HCT116 (cell line): ENCODE data around the gene SNCAIP. TPM values are rescaled to one million over a fixed set of nuclear protein-coding genes. Genes with fewer than 3 reads are reported as not detected.

Experiments
- ATAC-seq: fragments of 200-7000 bp; cut with Tn5 transposase; 2 replicates; pipeline ENCODE4 v1.9.1; 2020; ENCODE audit warnings: mild to moderate bottlenecking, moderate library complexity
- BruUV-seq: library from RNA; stranded (reverse); fragments of 400-500 nt; replicated peaks from 2 replicates; lab custom pipeline; 2021; lab: Mats Ljungman, UMichigan
- CTCF ChIA-PET: fragments of 300-600 bp; sonication (Branson Sonifier 250); formaldehyde crosslinking; loops from one replicate; lab custom pipeline; 2021; ENCODE audit warnings: antibody characterized with exemption; lab: Charles Lee
- POLR2A ChIA-PET: fragments of 300-600, 350-600 bp; sonication (Branson Sonifier 250); formaldehyde crosslinking; loops from one replicate; lab custom pipeline; 2021; ENCODE audit warnings: antibody characterized with exemption; lab: Charles Lee
- RAD21 ChIA-PET, 2 experiments: fragments of 300-600 bp; sonication (Branson Sonifier 250); formaldehyde crosslinking; loops; one replicate each; lab custom pipeline; 2023; ENCODE audit warnings: low total read pairs in 2 of 2; ENCODE audit not compliant: uncharacterized antibody in 2 of 2, unreplicated experiment in 2 of 2, low non-redundant PET in 1 of 2; lab: Charles Lee
- DNase-seq: peaks from one replicate; pipeline ENCODE4 v3.0.0-alpha.2; 2010; ENCODE audit warnings: low read depth, low spot score
- H2AFZ ChIP-seq: fragments of 200-600 bp; shearing (Covaris generic), sonication (generic); 2 replicates; pipeline ENCODE4 v1.6.1; 2017; ENCODE audit warnings: low read depth, mixed run types, mixed read lengths, antibody characterized with exemption, low read length; ENCODE audit not compliant: poor library complexity, severe bottlenecking
- H3K27ac ChIP-seq: 2 replicates; pipeline ENCODE4 v1.5.1; 2012; ENCODE audit warnings: low read depth, low read length
- H3K27me3 ChIP-seq: fragments of 200-600 bp; sonication (generic); 2 replicates; pipeline ENCODE4 v1.6.1; 2016; ENCODE audit warnings: mixed run types, low read length, mixed read lengths; ENCODE audit not compliant: insufficient read depth
- H3K36me3 ChIP-seq, 2 experiments: fragments of 200-500 bp in 1 of 2; fragments of 200-600 bp in 1 of 2; sonication (Bioruptor generic) in 1 of 2; sonication (generic) in 1 of 2; 2 replicates each; pipeline versions ENCODE4 v1.5.1 to v1.6.1; 2014 to 2016; ENCODE audit warnings: low read length in 2 of 2, inconsistent platforms in 1 of 2, mixed read lengths in 1 of 2, mixed run types in 1 of 2; ENCODE audit not compliant: insufficient read depth in 2 of 2, control insufficient read depth in 1 of 2
- H3K4me1 ChIP-seq, 2 experiments: fragments of 200-600 bp in 1 of 2; sonication (generic) in 1 of 2; 2 replicates each; pipeline versions ENCODE4 v1.5.1 to v1.6.1; 2012 to 2017; ENCODE audit warnings: low read length in 2 of 2, inconsistent platforms in 1 of 2, mild to moderate bottlenecking in 1 of 2, mixed read lengths in 1 of 2, mixed run types in 1 of 2, moderate library complexity in 1 of 2; ENCODE audit not compliant: insufficient read depth in 2 of 2, control insufficient read depth in 1 of 2
- H3K4me2 ChIP-seq: fragments of 200-600 bp; sonication (generic); 2 replicates; pipeline ENCODE4 v1.6.1; 2017; ENCODE audit warnings: mixed run types, low read length, mixed read lengths
- H3K4me3 ChIP-seq, 2 experiments: fragments of 200-600 bp in 1 of 2; sonication (generic) in 1 of 2; replicated peaks in 1 of 2; 2 replicates each; pipeline ENCODE4 v1.5.1; 2011 to 2016; ENCODE audit warnings: low read length in 2 of 2, control low read depth in 1 of 2, low read depth in 1 of 2, mild to moderate bottlenecking in 1 of 2, mixed read lengths in 1 of 2, mixed run types in 1 of 2
- H3K79me2 ChIP-seq: fragments of 200-600 bp; sonication (generic); 2 replicates; pipeline ENCODE4 v1.6.1; 2017; ENCODE audit warnings: mild to moderate bottlenecking, mixed run types, low read length, moderate library complexity, mixed read lengths; ENCODE audit not compliant: insufficient read depth
- H3K9ac ChIP-seq: fragments of 200-600 bp; sonication (generic); 2 replicates; pipeline ENCODE4 v1.6.1; 2016; ENCODE audit warnings: low read length, mixed read lengths
- H3K9me2 ChIP-seq: fragments of 200-600 bp; sonication (generic), shearing (Covaris generic); 2 replicates; pipeline ENCODE4 v1.6.1; 2017; ENCODE audit warnings: mixed run types, mild to moderate bottlenecking, moderate library complexity; ENCODE audit not compliant: insufficient read depth
- H3K9me3 ChIP-seq, 2 experiments: fragments of 200-500 bp in 1 of 2; fragments of 200-600 bp in 1 of 2; sonication (Bioruptor generic) in 1 of 2; sonication (generic) in 1 of 2; 2 replicates each; pipeline ENCODE4 v1.6.1; 2014 to 2017; ENCODE audit warnings: low read length in 2 of 2, mixed read lengths in 2 of 2, inconsistent platforms in 1 of 2, low read depth in 1 of 2, mild to moderate bottlenecking in 1 of 2, mixed run types in 1 of 2, moderate library complexity in 1 of 2; ENCODE audit not compliant: control insufficient read depth in 1 of 2, insufficient read depth in 1 of 2
- H4K20me1 ChIP-seq: fragments of 200-600 bp; sonication (generic), shearing (Covaris generic); 2 replicates; pipeline ENCODE4 v1.6.1; 2017; ENCODE audit warnings: mixed run types, mild to moderate bottlenecking, moderate library complexity; ENCODE audit not compliant: insufficient read depth
- ATF3 ChIP-seq: IDR thresholded peaks from 2 replicates; pipeline ENCODE4 v1.6.1; 2012
- CBX3 ChIP-seq: IDR thresholded peaks from 2 replicates; pipeline ENCODE4 v1.6.1; 2012; ENCODE audit warnings: low read depth
- CTCF ChIP-seq, 3 experiments: fragments of 200-600 bp in 1 of 3; sonication (generic) in 1 of 3; IDR thresholded peaks in 2 of 3; conservative IDR thresholded peaks in 1 of 3; 2 replicates each; pipeline ENCODE4 v1.5.1; 2012 to 2017; ENCODE audit warnings: low read depth in 2 of 3, low read length in 2 of 3, antibody characterized with exemption in 1 of 3, borderline replicate concordance in 1 of 3, control low read depth in 1 of 3, mild to moderate bottlenecking in 1 of 3, mixed read lengths in 1 of 3, mixed run types in 1 of 3, moderate library complexity in 1 of 3; ENCODE audit not compliant: insufficient read depth in 1 of 3
- EGR1 ChIP-seq: IDR thresholded peaks from 2 replicates; pipeline ENCODE4 v1.6.1; 2012; ENCODE audit warnings: low read depth
- ELF1 ChIP-seq: IDR thresholded peaks from 2 replicates; pipeline ENCODE4 v1.6.1; 2012; ENCODE audit warnings: low read depth, borderline replicate concordance
- EZH2 ChIP-seq: fragments of 200-600 bp; sonication (generic); IDR thresholded peaks from 2 replicates; pipeline ENCODE4 v1.6.1; 2017; ENCODE audit warnings: antibody characterized with exemption, mixed run types
- EZH2phosphoT487 ChIP-seq: fragments of 200-600 bp; IDR thresholded peaks from 2 replicates; pipeline ENCODE4 v1.6.1; 2018; ENCODE audit warnings: antibody characterized with exemption, borderline replicate concordance
- JUND ChIP-seq: IDR thresholded peaks from 2 replicates; pipeline ENCODE4 v1.6.1; 2012
- MAX ChIP-seq: IDR thresholded peaks from 2 replicates; pipeline ENCODE4 v1.6.1; 2012
- POLR2AphosphoS5 ChIP-seq: IDR thresholded peaks from 2 replicates; pipeline ENCODE4 v1.6.1; 2011; ENCODE audit warnings: mild to moderate bottlenecking, low read depth, low read length, moderate library complexity
- REST ChIP-seq: IDR thresholded peaks from 2 replicates; pipeline ENCODE4 v1.6.1; 2012; ENCODE audit warnings: low read depth
- SP1 ChIP-seq: IDR thresholded peaks from 2 replicates; pipeline ENCODE4 v1.6.1; 2012; ENCODE audit warnings: low read depth
- SRF ChIP-seq: IDR thresholded peaks from 2 replicates; pipeline ENCODE4 v1.6.1; 2012; ENCODE audit warnings: low read depth
- YY1 ChIP-seq: IDR thresholded peaks from 2 replicates; pipeline ENCODE4 v1.6.1; 2011; ENCODE audit warnings: low read length, low read depth, moderate library complexity, mild to moderate bottlenecking; ENCODE audit not compliant: insufficient replicate concordance; ENCODE audit errors: extremely low read depth
- ZBTB33 ChIP-seq: IDR thresholded peaks from 2 replicates; pipeline ENCODE4 v1.6.1; 2011; ENCODE audit warnings: mild to moderate bottlenecking, low read length, moderate library complexity; ENCODE audit not compliant: insufficient replicate concordance; ENCODE audit errors: extremely low read depth
- ZFX ChIP-seq: fragments of 450-650 bp; IDR thresholded peaks from 2 replicates; pipeline ENCODE4 v1.6.1; 2017
- ZNF274 ChIP-seq: fragments of 200-500 bp; sonication (Bioruptor generic); IDR thresholded peaks from 2 replicates; pipeline ENCODE4 v1.6.1; 2014; ENCODE audit warnings: mild to moderate bottlenecking, low read depth, low read length, inconsistent platforms
- intact Hi-C: fragments of 100-400 bp; cut with micrococcal nuclease; formaldehyde crosslinking; loops from 2 replicates; pipeline ENCODE4 v1.10.0; 2022
- total RNA-seq: library from RNA; stranded (reverse); gene quantifications from one replicate; pipeline ENCODE4 v1.2.1, GENCODE V29; 2021; ENCODE audit not compliant: unreplicated experiment

The SNCAIP gene
- total RNA-seq, 1 experiment from 2014 or later: not detected

GRCh38 chr5:122404653-122405362, 92.8 kb downstream of the SNCAIP start (continued):
- TF ChIP-seq REST (no peak), CBX3 (no peak), JUND (no peak), EGR1 (no peak), EZH2 (no peak), SRF (no peak)

GRCh38 chr5:122405751-122406150, 93.7 kb downstream of the SNCAIP start:
- H3K36me3 ChIP-seq: no peaks in the 10 kb centered on the region
- CTCF ChIA-PET: no interaction called here
- BruUV-seq: no TSS peak
- POLR2A ChIA-PET: no interaction called here
- H3K4me2 ChIP-seq: no peak overlapping the region
- no peaks in the 10 kb centered on the region for H3K9me2 ChIP-seq
- H3K4me3 ChIP-seq: no peak overlapping the region
- intact Hi-C loops: no loop called here
- no peaks in the 10 kb centered on the region for H3K79me2 ChIP-seq
- no peaks in the 10 kb centered on the region for H3K4me1 ChIP-seq
- H3K9ac ChIP-seq: no peak overlapping the region
- no peaks in the 10 kb centered on the region for H3K9me3 ChIP-seq
- H4K20me1 ChIP-seq: no peaks in the 10 kb centered on the region
- no peak overlapping the region for H3K27ac ChIP-seq
- no peak for ATAC-seq
- 0 out of 2 replicates have a peak, but pooled peaks cover 4% of the 10 kb centered on the region for H3K27me3 ChIP-seq
- no peak overlapping the region for H2AFZ ChIP-seq
- RAD21 ChIA-PET: no interaction called here
- no peak for DNase-seq
- no peak for TF ChIP-seq ZFX
- no peak for TF ChIP-seq ZBTB33
- TF ChIP-seq ELF1: no peak
- TF ChIP-seq ZNF274: no peak
- no peak for TF ChIP-seq SP1
- TF ChIP-seq ATF3: no peak
- no peak for TF ChIP-seq POLR2AphosphoS5
- no peak for TF ChIP-seq EGR1
- no peak for TF ChIP-seq EZH2phosphoT487
- TF ChIP-seq CTCF (IDR thresholded peaks at IDR 0.05 in 2 of 3, conservative IDR thresholded peaks at IDR 0.05 in 1 of 3; ENCODE audit: borderline replicate concordance in 1 of 3, insufficient read depth in 1 of 3, low read depth in 2 of 3, low read length in 2 of 3): no peak
- TF ChIP-seq MAX: no peak
- TF ChIP-seq YY1: no peak
